ENCODE data around the gene ARRDC5.

DNA sequence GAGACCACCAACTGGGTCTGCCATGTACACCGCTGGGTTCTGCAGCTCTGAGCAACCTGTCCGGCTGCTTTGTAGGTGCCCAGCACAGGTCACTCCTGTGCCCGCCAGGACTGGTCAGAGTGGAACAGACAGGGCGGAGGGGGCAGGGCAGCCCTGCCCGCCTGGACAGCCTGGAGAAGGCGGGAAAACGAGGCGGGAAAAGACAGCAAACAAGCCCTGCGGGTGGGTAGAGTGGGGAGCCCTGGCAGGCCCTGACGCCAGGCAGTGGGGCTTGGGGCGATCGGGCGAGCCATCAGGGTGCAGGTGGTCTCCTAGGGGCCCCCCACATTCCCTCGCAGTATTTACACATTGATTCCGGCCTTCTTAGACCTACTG, 6.1 kb upstream of the ARRDC5 start:
- TF ChIP-seq, protein P1, sequence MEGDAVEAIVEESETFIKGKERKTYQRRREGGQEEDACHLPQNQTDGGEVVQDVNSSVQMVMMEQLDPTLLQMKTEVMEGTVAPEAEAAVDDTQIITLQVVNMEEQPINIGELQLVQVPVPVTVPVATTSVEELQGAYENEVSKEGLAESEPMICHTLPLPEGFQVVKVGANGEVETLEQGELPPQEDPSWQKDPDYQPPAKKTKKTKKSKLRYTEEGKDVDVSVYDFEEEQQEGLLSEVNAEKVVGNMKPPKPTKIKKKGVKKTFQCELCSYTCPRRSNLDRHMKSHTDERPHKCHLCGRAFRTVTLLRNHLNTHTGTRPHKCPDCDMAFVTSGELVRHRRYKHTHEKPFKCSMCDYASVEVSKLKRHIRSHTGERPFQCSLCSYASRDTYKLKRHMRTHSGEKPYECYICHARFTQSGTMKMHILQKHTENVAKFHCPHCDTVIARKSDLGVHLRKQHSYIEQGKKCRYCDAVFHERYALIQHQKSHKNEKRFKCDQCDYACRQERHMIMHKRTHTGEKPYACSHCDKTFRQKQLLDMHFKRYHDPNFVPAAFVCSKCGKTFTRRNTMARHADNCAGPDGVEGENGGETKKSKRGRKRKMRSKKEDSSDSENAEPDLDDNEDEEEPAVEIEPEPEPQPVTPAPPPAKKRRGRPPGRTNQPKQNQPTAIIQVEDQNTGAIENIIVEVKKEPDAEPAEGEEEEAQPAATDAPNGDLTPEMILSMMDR (IDR thresholded peaks at IDR 0.05), result no peak
- no peak for TF ChIP-seq POLR2A (IDR thresholded peaks at IDR 0.05)
